ENCODE data around the gene CELSR3.

CELSR3 gene

DNA sequence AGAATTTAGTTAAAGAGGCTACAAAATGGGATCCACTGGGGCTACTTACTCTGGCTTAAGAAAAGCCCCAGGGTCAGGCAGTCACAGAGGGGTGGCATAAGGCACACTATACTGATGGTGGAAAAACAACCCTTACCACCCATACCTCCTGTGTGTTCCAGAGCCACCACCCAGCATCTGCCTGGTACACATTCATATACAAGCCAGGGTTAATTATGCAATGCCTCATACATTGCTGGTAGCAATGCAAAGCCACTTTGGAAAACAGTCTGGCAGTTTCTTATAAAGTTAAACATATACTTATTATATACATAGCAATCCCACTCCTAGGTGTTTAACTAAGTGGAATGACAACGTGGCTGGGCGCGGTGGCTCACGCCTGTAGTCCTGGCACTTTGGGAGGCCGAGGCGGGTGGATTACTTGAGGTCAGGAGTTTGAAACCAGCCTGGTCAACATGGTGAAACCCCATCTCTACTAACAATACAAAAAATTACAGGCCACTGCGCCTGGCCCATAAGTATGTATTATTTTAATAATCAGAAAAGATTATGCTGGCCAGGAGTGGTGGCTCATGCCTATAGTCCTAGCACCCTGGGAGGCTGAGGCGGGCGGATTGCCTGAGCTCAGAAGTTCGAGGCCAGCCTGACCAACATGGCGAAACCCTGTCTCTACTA lies 38.2 kb upstream of the CELSR3 start:
- in situ Hi-C loops (cut with MboI; ENCODE audit: low pct_unique_long_range_greater_than_20kb, low sequenced_read_pairs, unreplicated experiment): no loop called here
- no peak for DNase-seq (ENCODE audit: low spot score)
- no peak for TF ChIP-seq CTCF (IDR thresholded peaks at IDR 0.05; ENCODE audit: extremely low read depth, insufficient read depth, missing control alignments)

DNA sequence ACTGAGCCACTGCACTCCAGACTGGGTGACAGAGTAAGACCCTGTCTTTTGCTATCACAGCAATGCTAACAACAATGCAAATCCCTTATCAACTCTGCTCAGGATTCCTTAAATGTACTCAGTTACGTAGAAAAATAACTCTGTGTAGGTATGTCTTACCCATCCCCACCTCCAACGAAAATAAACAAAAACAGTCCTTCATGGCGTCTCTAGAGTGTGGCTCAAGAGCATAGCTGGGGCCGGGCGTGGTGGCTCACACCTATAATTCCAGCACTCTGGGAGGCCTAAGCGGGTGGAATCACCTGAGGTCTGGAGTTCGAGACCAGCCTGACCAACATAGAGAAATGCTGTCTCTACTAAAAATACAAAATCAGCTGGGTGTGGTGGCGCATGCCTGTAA lies 36.2 kb upstream of the CELSR3 start:
- no peak for TF ChIP-seq CTCF (IDR thresholded peaks at IDR 0.05; ENCODE audit: extremely low read depth, insufficient read depth, missing control alignments)
- in situ Hi-C loops (cut with MboI; ENCODE audit: low pct_unique_long_range_greater_than_20kb, low sequenced_read_pairs, unreplicated experiment): no loop called here
- DNase-seq (ENCODE audit: low spot score): no peak

GRCh38 chr3:48697952-48698351 lies 35.3 kb upstream of the CELSR3 start:
- in situ Hi-C loops (cut with MboI; ENCODE audit: low pct_unique_long_range_greater_than_20kb, low sequenced_read_pairs, unreplicated experiment): no loop called here
- TF ChIP-seq CTCF (IDR thresholded peaks at IDR 0.05; ENCODE audit: extremely low read depth, insufficient read depth, missing control alignments): no peak
- no peak for DNase-seq (ENCODE audit: low spot score)

DNA sequence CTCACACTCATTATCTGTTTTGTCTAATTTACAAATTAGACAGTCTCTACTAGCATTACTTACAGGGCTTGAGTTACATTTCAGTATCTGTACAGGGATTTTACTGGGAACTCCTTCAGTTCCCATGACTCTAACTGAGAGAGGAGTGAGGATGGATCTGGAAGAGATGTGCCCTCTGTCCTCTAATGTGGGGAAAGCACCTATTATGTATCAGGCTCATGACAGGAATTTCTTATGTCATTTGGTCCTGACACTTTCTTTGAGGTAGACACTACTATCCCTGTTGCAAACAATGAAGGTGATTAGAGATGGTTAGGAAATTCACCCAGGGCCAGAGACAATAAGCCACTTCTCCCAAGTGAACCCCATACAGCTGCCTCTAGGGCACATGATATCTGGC lies 33.9 kb upstream of the CELSR3 start:
- no peak for DNase-seq (ENCODE audit: low spot score)
- no peak for TF ChIP-seq CTCF (IDR thresholded peaks at IDR 0.05; ENCODE audit: extremely low read depth, insufficient read depth, missing control alignments)
- in situ Hi-C loops (cut with MboI; ENCODE audit: low pct_unique_long_range_greater_than_20kb, low sequenced_read_pairs, unreplicated experiment): no loop called here

DNA sequence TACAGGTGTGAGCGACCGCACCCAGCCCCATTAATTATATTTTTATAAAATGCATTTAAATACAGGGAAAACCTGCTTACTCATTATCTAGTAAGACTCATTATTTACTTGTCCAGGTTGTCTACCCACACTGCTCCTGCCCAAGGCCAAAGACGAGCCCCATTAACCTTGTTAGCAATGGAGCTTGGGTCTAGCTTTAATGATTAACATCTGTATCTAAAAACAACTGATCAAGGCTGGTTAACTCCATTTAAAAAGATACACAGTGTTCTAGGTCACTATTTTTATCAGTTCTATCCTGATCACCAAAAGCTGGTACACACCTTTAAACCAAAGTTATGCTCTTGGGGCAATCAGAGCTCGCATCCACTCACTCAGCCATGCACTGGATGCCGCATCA lies 33.5 kb upstream of the CELSR3 start:
- no peak for TF ChIP-seq CTCF (IDR thresholded peaks at IDR 0.05; ENCODE audit: extremely low read depth, insufficient read depth, missing control alignments)
- no peak for DNase-seq (ENCODE audit: low spot score)
- in situ Hi-C loops (cut with MboI; ENCODE audit: low pct_unique_long_range_greater_than_20kb, low sequenced_read_pairs, unreplicated experiment): no loop called here

DNA sequence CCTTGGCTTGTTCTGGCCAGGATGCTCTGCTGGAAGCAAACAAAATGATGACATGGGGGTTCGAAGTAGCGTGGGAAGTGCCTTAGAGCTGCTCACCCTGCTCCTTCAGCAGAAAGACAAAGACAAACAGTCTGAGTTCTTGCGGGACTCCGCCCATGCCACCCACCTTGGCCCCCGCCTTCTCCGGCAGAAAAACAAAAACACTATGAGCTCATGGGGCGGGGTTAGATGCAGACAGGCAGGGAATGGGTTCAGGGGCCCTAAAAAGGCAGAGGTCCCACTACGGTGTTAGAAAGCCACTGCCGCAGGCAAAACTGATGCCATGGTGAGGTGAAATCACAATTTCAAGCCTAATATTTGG lies 32.7 kb upstream of the CELSR3 start:
- in situ Hi-C loops (cut with MboI; ENCODE audit: low pct_unique_long_range_greater_than_20kb, low sequenced_read_pairs, unreplicated experiment): no loop called here
- TF ChIP-seq CTCF (IDR thresholded peaks at IDR 0.05; ENCODE audit: extremely low read depth, insufficient read depth, missing control alignments): no peak
- no peak for DNase-seq (ENCODE audit: low spot score)
